ENCODE results near the gene PEX1.
A peak's percentile ranks its signal among the peaks of the same experiment; 100 is the strongest.
"Not testable (repeated sequence)": the region's sequence is repeated elsewhere in the genome, so short reads cannot be mapped to it uniquely, and the experiment has no call there.

Gene PEX1

DNA sequence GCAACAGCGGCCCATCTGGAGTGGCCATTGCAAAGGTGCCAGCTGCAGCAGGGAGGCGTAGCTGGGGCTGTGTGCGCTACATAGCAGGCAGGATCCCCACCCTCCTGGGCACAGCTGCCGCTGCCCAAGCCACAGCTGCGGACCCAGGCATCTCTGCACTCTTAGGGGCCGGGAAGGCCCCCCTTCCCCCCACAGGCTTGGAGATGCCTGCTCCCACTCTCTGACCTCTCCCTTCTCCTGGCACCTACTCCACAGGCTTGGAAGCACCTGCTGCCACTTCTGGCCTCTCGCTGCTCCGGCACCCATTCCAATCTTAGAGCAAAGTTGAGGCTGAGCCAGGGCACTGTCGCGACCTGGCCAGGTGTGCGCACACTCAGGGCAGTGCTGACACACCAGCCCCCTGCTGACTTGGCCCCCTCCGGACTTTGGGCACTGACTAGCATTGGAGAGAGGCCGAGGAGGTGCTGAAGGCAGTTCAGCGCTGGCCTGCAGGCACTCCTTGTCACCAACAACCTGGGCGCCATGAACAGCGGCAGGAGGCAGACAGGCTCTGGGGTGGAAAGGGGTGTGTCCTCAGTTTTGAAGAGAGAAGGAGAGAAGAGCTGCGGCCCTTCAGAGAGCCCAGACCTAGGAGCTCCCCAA, 18.7 kb upstream of the PEX1 start:
- no peak for DNase-seq (ENCODE audit: low read depth)
- TF ChIP-seq MYC (IDR thresholded peaks at IDR 0.05; ENCODE audit: low read depth, low read length): no peak
- TF ChIP-seq, protein P1, sequence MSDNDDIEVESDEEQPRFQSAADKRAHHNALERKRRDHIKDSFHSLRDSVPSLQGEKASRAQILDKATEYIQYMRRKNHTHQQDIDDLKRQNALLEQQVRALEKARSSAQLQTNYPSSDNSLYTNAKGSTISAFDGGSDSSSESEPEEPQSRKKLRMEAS (IDR thresholded peaks at IDR 0.05; ENCODE audit: low read depth, low read length): no peak
- TF ChIP-seq, protein P2, sequence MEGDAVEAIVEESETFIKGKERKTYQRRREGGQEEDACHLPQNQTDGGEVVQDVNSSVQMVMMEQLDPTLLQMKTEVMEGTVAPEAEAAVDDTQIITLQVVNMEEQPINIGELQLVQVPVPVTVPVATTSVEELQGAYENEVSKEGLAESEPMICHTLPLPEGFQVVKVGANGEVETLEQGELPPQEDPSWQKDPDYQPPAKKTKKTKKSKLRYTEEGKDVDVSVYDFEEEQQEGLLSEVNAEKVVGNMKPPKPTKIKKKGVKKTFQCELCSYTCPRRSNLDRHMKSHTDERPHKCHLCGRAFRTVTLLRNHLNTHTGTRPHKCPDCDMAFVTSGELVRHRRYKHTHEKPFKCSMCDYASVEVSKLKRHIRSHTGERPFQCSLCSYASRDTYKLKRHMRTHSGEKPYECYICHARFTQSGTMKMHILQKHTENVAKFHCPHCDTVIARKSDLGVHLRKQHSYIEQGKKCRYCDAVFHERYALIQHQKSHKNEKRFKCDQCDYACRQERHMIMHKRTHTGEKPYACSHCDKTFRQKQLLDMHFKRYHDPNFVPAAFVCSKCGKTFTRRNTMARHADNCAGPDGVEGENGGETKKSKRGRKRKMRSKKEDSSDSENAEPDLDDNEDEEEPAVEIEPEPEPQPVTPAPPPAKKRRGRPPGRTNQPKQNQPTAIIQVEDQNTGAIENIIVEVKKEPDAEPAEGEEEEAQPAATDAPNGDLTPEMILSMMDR (IDR thresholded peaks at IDR 0.05; ENCODE audit: low read depth, low read length): no peak
- no peak for TF ChIP-seq POLR2A (IDR thresholded peaks at IDR 0.05; ENCODE audit: extremely low read depth, insufficient read length)
- no peak overlapping the region for H3K4me3 ChIP-seq (ENCODE audit: low read depth, low read length)

- H3K4me3 ChIP-seq (ENCODE audit: low read depth, low read length); DNase-seq (ENCODE audit: low read depth): not testable (repeated sequence)
Observed at GRCh38 chr7:92545116-92545515, 16.8 kb upstream of the PEX1 start.

DNA sequence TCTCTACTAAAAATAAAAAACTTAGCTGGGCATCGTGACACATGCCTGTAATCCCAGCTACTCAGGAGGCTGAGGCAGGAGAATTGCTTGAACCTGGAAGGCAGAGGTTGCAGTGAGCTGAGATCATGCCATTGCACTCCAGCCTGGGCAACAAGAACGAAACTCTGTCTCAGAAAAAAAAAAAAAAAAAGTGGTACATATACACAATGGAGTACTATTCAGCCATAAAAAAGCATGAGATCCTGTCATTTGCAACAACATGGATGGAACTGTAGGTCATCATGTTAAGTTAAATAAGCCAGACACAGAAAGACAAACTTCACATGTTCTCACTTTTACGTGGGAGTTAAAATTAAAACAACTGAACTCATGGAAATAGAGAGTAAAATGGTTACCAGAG, 15.2 kb upstream of the PEX1 start:
- not testable (repeated sequence) for DNase-seq (ENCODE audit: low read depth); H3K4me3 ChIP-seq (ENCODE audit: low read depth, low read length)

DNA sequence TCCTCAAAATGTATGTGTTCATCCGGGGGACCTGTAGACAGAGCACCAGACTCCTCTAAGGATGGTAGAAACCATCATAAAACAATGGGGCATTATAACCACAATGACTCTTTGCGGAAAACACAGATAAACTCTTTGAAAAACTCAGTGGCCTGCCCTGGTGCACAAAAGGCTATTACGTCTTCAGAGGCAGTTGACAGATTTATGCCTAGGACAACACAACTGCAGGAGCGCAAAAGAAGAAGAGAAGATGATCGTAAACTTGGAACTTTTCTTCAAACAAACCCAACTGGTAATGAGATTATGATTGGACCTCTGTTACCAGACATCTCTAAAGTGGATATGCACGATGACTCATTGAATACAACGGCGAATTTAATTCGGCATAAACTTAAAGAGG, 6.3 kb upstream of the PEX1 start:
- no peak overlapping the region for H3K4me3 ChIP-seq (ENCODE audit: low read depth, low read length)
- TF ChIP-seq MYC (IDR thresholded peaks at IDR 0.05; ENCODE audit: low read depth, low read length): no peak
- TF ChIP-seq POLR2A (IDR thresholded peaks at IDR 0.05; ENCODE audit: extremely low read depth, insufficient read length): no peak
- TF ChIP-seq, protein P2 (IDR thresholded peaks at IDR 0.05; ENCODE audit: low read depth, low read length): no peak
- TF ChIP-seq, protein P1 (IDR thresholded peaks at IDR 0.05; ENCODE audit: low read depth, low read length): no peak
- DNase-seq (ENCODE audit: low read depth): no peak

DNA sequence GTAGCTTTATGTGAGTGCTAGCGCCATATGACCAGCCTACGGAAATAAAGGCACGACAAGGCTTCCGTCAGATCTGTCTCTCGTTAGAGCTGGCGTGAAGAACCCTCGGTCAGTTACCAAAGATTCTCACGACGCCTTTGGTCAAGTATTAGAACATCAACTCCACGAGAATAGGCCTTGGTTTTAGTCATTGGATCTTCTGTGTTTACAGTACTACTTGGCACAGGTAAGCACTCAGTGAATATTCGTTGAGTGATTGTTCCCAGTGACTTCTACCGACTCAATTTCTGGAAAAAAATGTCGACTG, 591 bp upstream of the PEX1 start:
- TF ChIP-seq, protein P1 (IDR thresholded peaks at IDR 0.05; ENCODE audit: low read depth, low read length): no peak
- no peak for TF ChIP-seq MYC (IDR thresholded peaks at IDR 0.05; ENCODE audit: low read depth, low read length)
- TF ChIP-seq, protein P2 (IDR thresholded peaks at IDR 0.05; ENCODE audit: low read depth, low read length): no peak
- peak overlapping the region; percentile 67 for H3K4me3 ChIP-seq (ENCODE audit: low read depth, low read length)
- DNase-seq (ENCODE audit: low read depth): no peak

DNA sequence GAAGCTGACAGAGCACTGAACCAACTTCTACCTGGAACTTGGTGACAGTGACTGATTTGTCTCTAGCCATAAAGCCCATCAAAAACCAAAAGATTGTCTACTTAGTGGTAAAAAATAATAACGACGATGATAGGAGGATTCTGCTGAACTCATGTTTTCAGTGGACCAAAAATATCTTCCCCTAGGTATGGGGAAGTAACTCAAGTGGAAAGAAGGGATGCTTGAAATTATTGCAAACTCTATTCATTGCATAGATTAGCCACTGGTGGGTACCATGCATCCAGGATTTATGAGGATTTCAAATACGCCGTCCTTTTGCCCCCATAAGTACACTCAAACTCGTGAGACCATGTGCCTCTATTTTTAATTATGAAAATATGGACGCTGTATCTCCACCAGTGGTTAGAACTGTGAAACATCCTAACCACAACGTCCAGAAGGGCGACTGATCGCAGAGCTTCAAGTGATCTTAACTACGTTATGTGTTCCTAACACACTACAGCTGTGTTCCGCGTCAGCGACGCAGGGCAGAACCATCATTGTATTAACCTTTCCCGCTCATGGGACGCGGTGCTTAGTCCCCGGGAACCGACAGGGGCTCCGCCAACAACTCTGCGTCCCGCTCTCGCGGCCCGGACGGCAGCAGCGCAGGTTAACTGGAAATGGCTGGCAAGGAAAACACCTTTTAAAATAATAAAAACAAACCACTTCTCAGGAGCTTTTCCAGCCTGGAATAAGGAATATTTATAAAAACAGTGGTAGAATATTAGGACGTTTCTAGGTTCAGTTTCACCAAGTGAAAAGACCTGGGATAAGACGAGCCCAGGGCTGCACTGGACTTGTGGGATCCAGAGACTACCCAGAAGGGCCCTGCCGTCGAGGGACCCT, 776 bp downstream of the PEX1 start:
- H3K4me3 ChIP-seq (ENCODE audit: low read depth, low read length): peak overlapping the region; percentile 86
- TF ChIP-seq, protein P2 (IDR thresholded peaks at IDR 0.05; ENCODE audit: low read depth, low read length): no peak
- TF ChIP-seq MYC (IDR thresholded peaks at IDR 0.05; ENCODE audit: low read depth, low read length) (no peak; the same call in 1 of the 2 replicates), POLR2A (IDR thresholded peaks at IDR 0.05; ENCODE audit: extremely low read depth, insufficient read length) (no peak)
- TF ChIP-seq, protein P1 (IDR thresholded peaks at IDR 0.05; ENCODE audit: low read depth, low read length): peak; percentile 54; the same call in 1 of the 2 replicates
- peak; percentile 80 for DNase-seq (ENCODE audit: low read depth)

- no peak for DNase-seq (ENCODE audit: low read depth)
- TF ChIP-seq, protein P1 (IDR thresholded peaks at IDR 0.05; ENCODE audit: low read depth, low read length): no peak
- TF ChIP-seq POLR2A (IDR thresholded peaks at IDR 0.05; ENCODE audit: extremely low read depth, insufficient read length) (no peak), MYC (IDR thresholded peaks at IDR 0.05; ENCODE audit: low read depth, low read length) (no peak)
- TF ChIP-seq, protein P2 (IDR thresholded peaks at IDR 0.05; ENCODE audit: low read depth, low read length): no peak
- no peak overlapping the region for H3K4me3 ChIP-seq (ENCODE audit: low read depth, low read length)
Observed at GRCh38 chr7:92523110-92523509, 5.2 kb downstream of the PEX1 start.
